ENCODE data around the gene SOCS1. TPM values are rescaled to one million over a fixed set of nuclear protein-coding genes. Genes with fewer than 3 reads are reported as not detected.

The SOCS1 gene
- total RNA-seq, 4 donors from 2014 or later, result 1.1 to 5.5 (median 3.1) TPM

DNA sequence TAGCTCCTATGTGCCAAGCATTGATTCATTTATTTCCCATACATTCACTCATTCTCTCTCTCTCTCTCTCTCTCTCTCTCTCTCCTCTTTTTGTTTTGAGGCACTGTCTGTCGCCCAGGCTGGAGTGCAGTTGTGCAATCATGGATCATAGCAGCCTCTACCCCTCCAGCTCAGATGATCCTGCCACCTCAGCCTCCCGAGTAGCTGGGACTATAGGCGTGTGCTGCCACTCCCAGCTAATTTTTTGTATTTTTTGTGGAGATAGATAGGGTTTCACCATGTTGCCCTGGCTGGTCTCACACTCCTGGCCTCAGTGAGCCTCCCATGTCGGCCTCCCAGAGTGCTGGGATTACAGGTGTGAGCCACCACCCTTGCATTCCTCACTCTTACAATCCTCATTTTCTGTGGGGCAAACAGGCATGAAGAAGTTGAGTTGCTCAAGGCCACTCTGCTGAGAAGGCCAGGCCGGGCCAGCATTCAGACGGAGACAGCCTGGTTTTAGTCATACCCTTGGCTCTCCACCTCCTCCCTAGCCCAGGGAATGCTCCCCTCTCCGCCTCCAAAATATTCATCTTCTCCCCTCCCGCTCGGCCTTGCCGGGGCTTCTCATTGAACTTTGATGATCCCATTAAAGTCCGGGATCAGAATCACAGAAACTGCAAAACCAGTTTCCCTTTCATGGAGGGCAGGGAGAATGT is 21.0 kb upstream of the SOCS1 start:
- DNase-seq (no peak), ATAC-seq (no peak)
- H3K27me3 ChIP-seq, result no peaks in the 10 kb centered on the region
- intact Hi-C loops (cut with DNase I; ENCODE audit: low total_unique reads) (no loop called here), in situ Hi-C loops (cut with MboI; ENCODE audit: low sequenced_read_pairs in 4 of 4) (no loop called here)
- no peak overlapping the region for H3K27ac ChIP-seq
- no peaks in the 10 kb centered on the region for H3K36me3 ChIP-seq
- TF ChIP-seq POLR2A (IDR thresholded peaks at IDR 0.05), result no peak
- TF ChIP-seq, protein P1, sequence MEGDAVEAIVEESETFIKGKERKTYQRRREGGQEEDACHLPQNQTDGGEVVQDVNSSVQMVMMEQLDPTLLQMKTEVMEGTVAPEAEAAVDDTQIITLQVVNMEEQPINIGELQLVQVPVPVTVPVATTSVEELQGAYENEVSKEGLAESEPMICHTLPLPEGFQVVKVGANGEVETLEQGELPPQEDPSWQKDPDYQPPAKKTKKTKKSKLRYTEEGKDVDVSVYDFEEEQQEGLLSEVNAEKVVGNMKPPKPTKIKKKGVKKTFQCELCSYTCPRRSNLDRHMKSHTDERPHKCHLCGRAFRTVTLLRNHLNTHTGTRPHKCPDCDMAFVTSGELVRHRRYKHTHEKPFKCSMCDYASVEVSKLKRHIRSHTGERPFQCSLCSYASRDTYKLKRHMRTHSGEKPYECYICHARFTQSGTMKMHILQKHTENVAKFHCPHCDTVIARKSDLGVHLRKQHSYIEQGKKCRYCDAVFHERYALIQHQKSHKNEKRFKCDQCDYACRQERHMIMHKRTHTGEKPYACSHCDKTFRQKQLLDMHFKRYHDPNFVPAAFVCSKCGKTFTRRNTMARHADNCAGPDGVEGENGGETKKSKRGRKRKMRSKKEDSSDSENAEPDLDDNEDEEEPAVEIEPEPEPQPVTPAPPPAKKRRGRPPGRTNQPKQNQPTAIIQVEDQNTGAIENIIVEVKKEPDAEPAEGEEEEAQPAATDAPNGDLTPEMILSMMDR (IDR thresholded peaks at IDR 0.05 in 4 of 5, conservative IDR thresholded peaks at IDR 0.05 in 1 of 5), result no peak
- no peaks in the 10 kb centered on the region for H3K4me1 ChIP-seq
- no peak overlapping the region for H3K4me3 ChIP-seq
- H3K9me3 ChIP-seq, result no peaks in the 10 kb centered on the region

DNA sequence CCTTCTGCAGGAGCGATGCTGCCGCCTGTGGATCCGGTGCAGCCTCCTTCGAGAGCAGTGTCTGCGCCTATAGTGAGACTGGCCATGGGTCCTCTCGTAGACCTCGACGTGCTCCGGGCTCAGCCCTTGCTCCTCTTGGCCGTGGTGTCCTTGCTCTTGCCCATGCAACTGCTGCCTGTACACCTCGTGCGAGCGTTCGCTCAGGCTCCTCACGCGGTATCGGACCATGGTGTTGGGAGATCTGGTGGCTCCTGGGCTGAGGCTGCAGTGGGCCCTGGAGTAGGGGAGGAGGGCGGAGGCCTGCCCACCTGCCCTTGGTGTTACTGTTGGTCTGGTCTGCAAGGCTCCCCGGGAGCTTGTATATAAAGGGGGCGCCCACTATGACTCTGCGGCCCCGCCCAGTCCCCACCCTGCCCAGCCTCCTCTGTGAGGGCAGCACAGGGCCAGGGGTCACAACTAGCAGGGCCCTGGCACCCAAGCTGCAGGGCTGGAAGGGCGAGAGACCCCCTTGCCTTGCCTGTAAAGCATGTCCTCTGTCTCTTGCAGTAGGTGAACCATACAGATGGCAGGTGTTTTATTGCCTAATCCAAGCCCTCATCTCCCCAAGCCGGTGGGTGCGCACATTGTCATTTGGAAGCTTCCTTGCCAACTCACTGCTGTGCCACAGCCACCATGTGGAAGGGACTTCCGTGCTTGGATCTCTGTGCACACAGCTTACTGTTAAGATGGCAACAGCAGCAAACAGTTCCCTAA is 20.3 kb upstream of the SOCS1 start, which contains the start of gene PRM2:
Gene PRM2 (minus strand): TSS at position 338 of the 753 bp plus-strand sequence. CDS start 110 bp downstream, at position 228.
- H3K4me3 ChIP-seq, result no peak within 1 kb of the TSS
- no peak for TF ChIP-seq POLR2A (IDR thresholded peaks at IDR 0.05)
- TF ChIP-seq, protein P1 (IDR thresholded peaks at IDR 0.05 in 4 of 5, conservative IDR thresholded peaks at IDR 0.05 in 1 of 5), result no peak
- no peaks in the 10 kb centered on the region for H3K9me3 ChIP-seq
- H3K4me1 ChIP-seq, result no peaks in the 10 kb centered on the region
- H3K27me3 ChIP-seq, result no peaks in the 10 kb centered on the region
- intact Hi-C loops (cut with DNase I; ENCODE audit: low total_unique reads) (no loop called here), in situ Hi-C loops (cut with MboI; ENCODE audit: low sequenced_read_pairs in 4 of 4) (no loop called here)
- no peaks in the 10 kb centered on the region for H3K36me3 ChIP-seq
- H3K27ac ChIP-seq, result no peak within 1 kb of the TSS
- ATAC-seq (no peak), DNase-seq (no peak)

DNA sequence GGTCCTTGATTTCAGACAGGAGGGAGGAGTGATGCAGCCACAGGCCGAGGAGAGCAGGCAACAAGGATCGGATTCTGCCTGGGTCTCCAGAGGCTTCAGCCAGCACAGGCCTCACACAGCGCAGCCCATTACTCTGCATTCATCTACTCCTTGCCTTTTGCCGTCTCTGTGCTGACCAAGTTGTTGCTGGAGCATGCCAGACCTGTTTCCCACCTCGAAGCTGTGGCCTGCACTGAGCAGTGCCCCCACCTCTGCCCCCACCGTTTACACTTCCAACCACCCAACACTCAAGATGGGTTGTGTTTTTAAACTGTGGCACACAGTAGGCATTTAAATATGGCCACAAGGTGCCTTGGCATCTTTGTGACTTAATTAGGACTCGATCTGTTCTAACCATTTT is 19.0 kb upstream of the SOCS1 start:
- H3K27me3 ChIP-seq, result no peaks in the 10 kb centered on the region
- ATAC-seq (no peak), DNase-seq (no peak)
- TF ChIP-seq, protein P1 (IDR thresholded peaks at IDR 0.05 in 4 of 5, conservative IDR thresholded peaks at IDR 0.05 in 1 of 5), result no peak
- TF ChIP-seq POLR2A (IDR thresholded peaks at IDR 0.05), result no peak
- in situ Hi-C loops (cut with MboI; ENCODE audit: low sequenced_read_pairs in 4 of 4), result no loop called here
- intact Hi-C loops (cut with DNase I; ENCODE audit: low total_unique reads), result no loop called here
- H3K4me1 ChIP-seq, result no peaks in the 10 kb centered on the region
- no peaks in the 10 kb centered on the region for H3K9me3 ChIP-seq
- H3K27ac ChIP-seq, result no peak overlapping the region
- H3K36me3 ChIP-seq, result no peaks in the 10 kb centered on the region
- H3K4me3 ChIP-seq, result no peak overlapping the region

DNA sequence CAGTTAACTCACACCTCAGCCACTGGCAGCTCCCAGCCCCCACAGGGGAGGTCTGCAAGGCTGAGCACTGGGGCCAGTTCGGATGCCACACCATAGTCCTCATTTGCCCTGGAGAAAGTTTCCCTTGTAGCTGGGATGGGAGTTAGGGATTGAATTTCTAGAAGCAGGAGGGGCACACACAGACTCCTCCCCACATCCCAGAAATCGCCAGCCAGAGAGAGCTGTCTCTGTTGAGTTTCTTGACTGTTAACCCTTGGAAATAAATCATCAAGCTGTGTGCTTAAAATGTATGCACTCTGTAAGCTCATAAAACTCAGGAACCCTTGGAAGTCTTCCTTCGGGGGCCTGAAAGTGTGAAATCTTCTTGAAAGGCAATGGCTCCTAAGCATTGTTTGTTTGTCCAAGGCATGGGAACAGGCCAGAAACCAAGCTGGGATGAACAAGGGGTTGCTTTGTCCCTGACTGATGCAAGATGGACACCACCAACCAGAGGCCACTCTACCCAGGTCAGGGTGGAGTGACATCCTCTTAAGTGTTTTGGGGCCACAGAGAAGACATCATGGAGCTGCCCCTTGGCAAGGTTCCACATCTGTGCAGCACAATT is 17.8 kb upstream of the SOCS1 start:
- Histone ChIP-seq H3K27me3 (no peaks in the 10 kb centered on the region), H3K4me1 (no peaks in the 10 kb centered on the region), H3K27ac (no peak overlapping the region), H3K36me3 (no peaks in the 10 kb centered on the region), H3K9me3 (no peaks in the 10 kb centered on the region), H3K4me3 (no peak overlapping the region)
- TF ChIP-seq, protein P1 (IDR thresholded peaks at IDR 0.05 in 4 of 5, conservative IDR thresholded peaks at IDR 0.05 in 1 of 5), result no peak
- no peak for TF ChIP-seq POLR2A (IDR thresholded peaks at IDR 0.05)
- ATAC-seq (no peak), DNase-seq (no peak)
- intact Hi-C loops (cut with DNase I; ENCODE audit: low total_unique reads) (no loop called here), in situ Hi-C loops (cut with MboI; ENCODE audit: low sequenced_read_pairs in 4 of 4) (no loop called here)
